Brain microvascular endothelial cell (primary cell): ENCODE measurements around the gene FABP3.
A peak's percentile ranks its signal among the peaks of the same experiment; 100 is the strongest.

Source experiments
- DNase-seq: peaks from one replicate; pipeline ENCODE4 v3.0.0-alpha.2; 2020
- H3K27ac ChIP-seq: fragments of 250-450 bp; sonication (Bioruptor Pico); 2 replicates; pipeline ENCODE4 v1.5.1; 2020; ENCODE audit warnings: mild to moderate bottlenecking, moderate library complexity
- H3K27me3 ChIP-seq: fragments of 250-450 bp; sonication (Bioruptor Pico); replicated peaks from 2 replicates; pipeline ENCODE4 v1.5.1; 2020; ENCODE audit warnings: mild to moderate bottlenecking
- H3K36me3 ChIP-seq: fragments of 250-450 bp; sonication (Bioruptor Pico); replicated peaks from 2 replicates; pipeline ENCODE4 v1.5.1; 2020; ENCODE audit warnings: mild to moderate bottlenecking
- H3K4me3 ChIP-seq: 2 replicates; pipeline ENCODE4 v1.5.1; 2011; ENCODE audit warnings: low read depth, mild to moderate bottlenecking, control low read depth, low read length, moderate library complexity
- in situ Hi-C: cut with HindIII; loops from 2 replicates; pipeline ENCODE4 v1.10.0; 2017; ENCODE audit warnings: low sequenced_read_pairs, low pct_ligation_motif_present
- TF ChIP-seq, protein P1 (sequence below): IDR thresholded peaks from 2 replicates; pipeline ENCODE4 v1.5.1; 2011; ENCODE audit warnings: low read depth, mild to moderate bottlenecking, moderate library complexity, low read length, control low read depth, inconsistent platforms; ENCODE audit errors: missing control alignments

Gene FABP3

DNA sequence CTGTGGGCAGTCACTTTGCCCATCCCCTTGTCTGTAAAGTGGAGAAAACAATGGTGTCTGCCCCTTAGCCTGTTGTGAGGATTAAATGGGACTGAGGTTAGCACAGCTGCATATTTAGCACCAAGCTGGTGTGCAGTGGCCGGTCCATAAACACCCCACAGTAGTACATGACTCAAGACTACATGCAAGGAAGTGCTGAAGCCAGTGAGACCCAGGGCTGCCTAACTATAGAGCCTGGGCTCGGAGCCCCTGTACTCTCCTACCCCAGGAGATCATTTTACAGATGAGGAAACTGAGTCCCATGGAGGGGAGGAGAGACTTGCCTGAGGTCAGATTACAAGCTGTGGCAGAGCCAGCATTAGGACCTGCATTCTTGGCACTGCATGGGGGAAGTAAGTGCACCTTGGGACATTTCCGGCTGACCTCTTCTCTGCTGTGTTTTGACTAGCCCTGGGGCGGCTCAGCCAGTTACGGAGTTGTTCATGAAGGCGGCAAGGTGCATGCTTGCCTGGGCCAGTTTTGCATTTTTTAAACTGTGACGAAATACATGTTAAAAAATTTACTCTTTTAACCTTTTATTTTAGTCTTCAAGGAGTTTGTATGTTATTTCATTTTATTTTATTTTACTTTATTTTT is 43.3 kb upstream of the FABP3 start:
- Histone ChIP-seq H3K36me3 (no peaks in the 10 kb centered on the region), H3K27ac (no peak overlapping the region), H3K4me3 (no peak overlapping the region), H3K27me3 (peaks cover 17% of the 10 kb centered on the region)
- in situ Hi-C loops: no loop called here
- no peak for DNase-seq
- TF ChIP-seq, protein P1, sequence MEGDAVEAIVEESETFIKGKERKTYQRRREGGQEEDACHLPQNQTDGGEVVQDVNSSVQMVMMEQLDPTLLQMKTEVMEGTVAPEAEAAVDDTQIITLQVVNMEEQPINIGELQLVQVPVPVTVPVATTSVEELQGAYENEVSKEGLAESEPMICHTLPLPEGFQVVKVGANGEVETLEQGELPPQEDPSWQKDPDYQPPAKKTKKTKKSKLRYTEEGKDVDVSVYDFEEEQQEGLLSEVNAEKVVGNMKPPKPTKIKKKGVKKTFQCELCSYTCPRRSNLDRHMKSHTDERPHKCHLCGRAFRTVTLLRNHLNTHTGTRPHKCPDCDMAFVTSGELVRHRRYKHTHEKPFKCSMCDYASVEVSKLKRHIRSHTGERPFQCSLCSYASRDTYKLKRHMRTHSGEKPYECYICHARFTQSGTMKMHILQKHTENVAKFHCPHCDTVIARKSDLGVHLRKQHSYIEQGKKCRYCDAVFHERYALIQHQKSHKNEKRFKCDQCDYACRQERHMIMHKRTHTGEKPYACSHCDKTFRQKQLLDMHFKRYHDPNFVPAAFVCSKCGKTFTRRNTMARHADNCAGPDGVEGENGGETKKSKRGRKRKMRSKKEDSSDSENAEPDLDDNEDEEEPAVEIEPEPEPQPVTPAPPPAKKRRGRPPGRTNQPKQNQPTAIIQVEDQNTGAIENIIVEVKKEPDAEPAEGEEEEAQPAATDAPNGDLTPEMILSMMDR: no peak

DNA sequence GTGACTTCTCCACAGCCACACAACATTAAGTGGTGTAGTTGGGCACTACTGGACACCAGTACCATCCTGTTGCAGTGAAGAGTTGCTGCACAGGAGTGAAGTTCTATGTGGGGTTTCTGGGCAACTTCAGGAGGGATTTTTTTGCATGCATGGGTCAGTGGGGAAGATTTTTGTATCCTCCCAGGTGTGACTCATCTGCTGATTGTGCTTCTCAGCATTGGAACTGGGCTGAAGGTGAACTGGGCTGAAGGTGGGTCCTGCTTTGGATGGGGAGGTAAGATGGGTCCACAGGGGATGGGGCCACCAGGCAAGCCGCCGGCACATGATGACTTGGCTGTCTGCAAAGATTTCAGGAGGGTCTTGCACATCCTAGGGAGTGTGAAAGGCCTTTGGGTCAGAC is 42.8 kb upstream of the FABP3 start:
- no peak for DNase-seq
- Histone ChIP-seq H3K27ac (no peak overlapping the region), H3K36me3 (no peaks in the 10 kb centered on the region), H3K4me3 (no peak overlapping the region), H3K27me3 (peaks cover 17% of the 10 kb centered on the region)
- TF ChIP-seq, protein P1: no peak
- in situ Hi-C loops: no loop called here

DNA sequence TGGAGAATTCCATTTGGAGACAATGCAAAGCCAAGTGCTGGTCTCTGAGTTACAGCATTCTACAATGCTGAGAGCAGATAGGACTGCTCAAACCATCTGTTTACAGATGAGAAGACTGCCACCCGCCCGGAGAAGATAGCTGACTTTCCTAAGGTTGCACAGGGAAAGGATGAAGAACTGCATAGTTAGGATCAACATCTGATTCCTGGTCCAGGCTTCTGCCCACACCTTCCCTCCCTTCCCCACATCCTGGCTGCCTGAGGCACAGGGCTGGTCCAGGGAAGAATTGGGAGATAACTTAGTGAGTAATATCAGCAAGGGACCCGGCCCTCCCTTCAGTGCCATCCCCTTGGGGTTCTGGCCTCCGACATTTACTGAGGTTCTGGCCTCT is 42.1 kb upstream of the FABP3 start:
- H3K27ac ChIP-seq: no peak overlapping the region
- H3K4me3 ChIP-seq: no peak overlapping the region
- in situ Hi-C loops: no loop called here
- peaks cover 17% of the 10 kb centered on the region for H3K27me3 ChIP-seq
- TF ChIP-seq, protein P1: no peak
- no peaks in the 10 kb centered on the region for H3K36me3 ChIP-seq
- no peak for DNase-seq

DNA sequence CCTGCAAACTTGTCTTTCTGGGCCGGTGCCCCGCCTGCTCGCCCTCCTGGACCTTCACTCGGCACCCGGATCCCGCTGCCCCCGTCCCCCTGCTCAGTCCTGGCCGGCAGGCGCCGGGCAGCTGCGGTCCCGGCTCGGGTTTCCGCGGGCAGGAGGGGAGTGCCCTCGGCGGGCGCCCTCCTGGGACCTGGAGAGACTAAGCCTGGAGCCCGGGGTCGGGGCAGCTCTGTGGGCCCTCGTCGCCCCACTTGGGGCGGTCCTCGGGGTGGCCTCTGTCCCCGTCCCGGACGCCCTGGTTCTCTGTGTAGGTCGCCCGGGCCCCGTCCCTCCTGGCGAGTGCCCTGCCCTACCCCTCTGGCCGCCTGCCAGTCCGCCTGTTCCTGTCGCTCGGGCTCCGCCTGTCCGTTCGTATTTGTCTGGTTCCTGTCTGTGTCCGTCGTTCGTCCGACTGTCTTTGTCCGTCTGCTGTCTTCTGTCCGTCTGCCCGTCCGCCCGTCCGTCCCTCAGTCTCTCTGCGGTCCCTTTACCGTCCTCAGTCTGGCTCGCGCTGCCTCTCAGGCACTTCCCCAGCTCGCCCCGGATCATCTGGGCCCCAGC is 40.6 kb upstream of the FABP3 start:
- in situ Hi-C loops: no loop called here
- TF ChIP-seq, protein P1: no peak
- peak; percentile 10 for DNase-seq
- H3K27ac ChIP-seq: no peak overlapping the region
- H3K4me3 ChIP-seq: peak overlapping the region; percentile 58
- no peaks in the 10 kb centered on the region for H3K36me3 ChIP-seq
- H3K27me3 ChIP-seq: peaks cover 17% of the 10 kb centered on the region

DNA sequence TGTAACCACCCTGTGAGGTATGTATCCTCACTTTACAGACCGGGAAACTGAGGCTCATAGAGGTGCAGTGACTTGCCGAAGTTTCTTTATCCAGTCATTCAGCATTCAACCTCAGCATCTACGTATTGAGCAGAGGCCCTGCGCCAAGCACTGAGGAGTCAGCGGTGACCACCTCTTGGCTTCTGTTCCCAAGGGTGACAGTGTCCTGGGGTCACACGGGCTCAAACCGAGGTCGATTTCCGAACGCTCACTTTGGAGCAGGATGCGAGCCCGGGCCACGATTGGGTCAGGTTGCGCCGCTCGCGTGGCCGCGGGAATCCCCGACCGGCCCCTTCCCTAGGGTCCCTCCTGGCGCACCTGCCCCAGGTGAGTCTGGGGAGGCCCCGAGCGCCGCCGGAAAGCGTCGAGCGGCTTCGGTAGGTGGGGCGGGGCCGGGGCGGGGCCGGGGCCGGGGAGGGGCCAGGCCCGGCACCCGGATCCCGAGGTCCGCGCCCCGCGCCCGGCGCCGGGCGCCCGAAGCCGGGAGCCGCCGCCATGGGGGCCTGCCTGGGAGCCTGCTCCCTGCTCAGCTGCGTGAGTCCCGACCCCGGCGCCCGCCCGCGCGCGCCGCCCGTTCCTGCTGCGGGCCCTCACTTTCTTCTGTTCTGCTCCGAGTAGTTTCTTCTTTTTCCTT is 40.0 kb upstream of the FABP3 start, which contains the start of gene SERINC2:
SERINC2 (plus strand) TSS at position 482 of the 673 bp plus-strand sequence; CDS start at position 535, 53 bp downstream.
- TF ChIP-seq, protein P1: no peak
- no peak for DNase-seq
- Histone ChIP-seq H3K4me3 (peak within 1 kb of the TSS; percentile 58), H3K36me3 (no peaks in the 10 kb centered on the region), H3K27me3 (peaks cover 17% of the 10 kb centered on the region), H3K27ac (no peak within 1 kb of the TSS)
- in situ Hi-C loops: no loop called here
